Ureter (tissue), 1 donor: ENCODE results near the gene DPEP1. TPM values are rescaled to one million over a fixed set of nuclear protein-coding genes. Genes with fewer than 3 reads are reported as not detected.
"Not testable (repeated sequence)": the region's sequence is repeated elsewhere in the genome, so short reads cannot be mapped to it uniquely, and the experiment has no call there.

Experiments
- DNase-seq: peaks from one replicate; pipeline ENCODE4 v3.0.0-alpha.2; 2020; ENCODE audit warnings: low spot score
- total RNA-seq: library from RNA; stranded (reverse); gene quantifications from one replicate; pipeline ENCODE4 v1.2.4, GENCODE V29; 2023
- donor health status: DM: yes; HTN: yes; CAD: no.

DPEP1 gene
- total RNA-seq = 0.75 TPM

- no peak for DNase-seq
These were observed at the start of gene DPEP1 for GRCh38 chr16:89613231-89613953. TSS of gene DPEP1 (plus strand) at chr16:89613642. CDS start at chr16:89630411, 16,769 bp downstream.

GRCh38 chr16:89564476-89565255 lies 48.8 kb upstream of the DPEP1 start:
- DNase-seq = no peak

- no peak for DNase-seq
These were observed 48.3 kb upstream of the DPEP1 start for GRCh38 chr16:89565256-89565505.

- peak; percentile 67 for DNase-seq
These were observed 47.7 kb upstream of the DPEP1 start for GRCh38 chr16:89565506-89566372.

- no peak for DNase-seq
These were observed 45.5 kb upstream of the DPEP1 start for GRCh38 chr16:89567656-89568594.

- no peak for DNase-seq
These were observed 43.7 kb upstream of the DPEP1 start for GRCh38 chr16:89569506-89570341.

- DNase-seq = no peak
These were observed 43.0 kb upstream of the DPEP1 start for GRCh38 chr16:89570342-89570923.

- DNase-seq = not testable (repeated sequence)
These were observed 42.4 kb upstream of the DPEP1 start for GRCh38 chr16:89570983-89571598.

- no peak for DNase-seq
These were observed 41.8 kb upstream of the DPEP1 start for GRCh38 chr16:89571636-89572035.

GRCh38 chr16:89572073-89572484 lies 41.4 kb upstream of the DPEP1 start:
- DNase-seq = no peak

GRCh38 chr16:89572485-89573205 lies 40.8 kb upstream of the DPEP1 start:
- DNase-seq = no peak

GRCh38 chr16:89573826-89574680 lies 39.4 kb upstream of the DPEP1 start:
- DNase-seq = no peak

- DNase-seq = no peak
These were observed 38.7 kb upstream of the DPEP1 start for GRCh38 chr16:89574681-89575246.

GRCh38 chr16:89575247-89576152 lies 37.9 kb upstream of the DPEP1 start, which contains the start of gene CPNE7:
TSS of gene CPNE7 (plus strand) at chr16:89575758. CDS start at chr16:89575898, 140 bp downstream.
- DNase-seq = no peak

GRCh38 chr16:89576153-89577054 lies 37.0 kb upstream of the DPEP1 start:
- DNase-seq = no peak
